Muscle of arm (tissue), 12 donors: ENCODE data around the gene TBC1D5. TPM values are rescaled to one million over a fixed set of nuclear protein-coding genes. Genes with fewer than 3 reads are reported as not detected.

Source experiments
- DNase-seq: peaks from one replicate; pipeline ENCODE4 v3.0.0-alpha.2; 2013
- polyA plus RNA-seq, 12 donors: library from polyadenylated mRNA; unstranded; fragments of 120-200 nt; gene quantifications; one replicate each; pipeline ENCODE4 v1.2.1, GENCODE V29; 2013; ENCODE audit not compliant: insufficient read length in 12 of 12

The TBC1D5 gene
- polyA plus RNA-seq, 12 donors, result 26.0 to 38.1 (median 33.3) TPM; not detected in 1

DNA sequence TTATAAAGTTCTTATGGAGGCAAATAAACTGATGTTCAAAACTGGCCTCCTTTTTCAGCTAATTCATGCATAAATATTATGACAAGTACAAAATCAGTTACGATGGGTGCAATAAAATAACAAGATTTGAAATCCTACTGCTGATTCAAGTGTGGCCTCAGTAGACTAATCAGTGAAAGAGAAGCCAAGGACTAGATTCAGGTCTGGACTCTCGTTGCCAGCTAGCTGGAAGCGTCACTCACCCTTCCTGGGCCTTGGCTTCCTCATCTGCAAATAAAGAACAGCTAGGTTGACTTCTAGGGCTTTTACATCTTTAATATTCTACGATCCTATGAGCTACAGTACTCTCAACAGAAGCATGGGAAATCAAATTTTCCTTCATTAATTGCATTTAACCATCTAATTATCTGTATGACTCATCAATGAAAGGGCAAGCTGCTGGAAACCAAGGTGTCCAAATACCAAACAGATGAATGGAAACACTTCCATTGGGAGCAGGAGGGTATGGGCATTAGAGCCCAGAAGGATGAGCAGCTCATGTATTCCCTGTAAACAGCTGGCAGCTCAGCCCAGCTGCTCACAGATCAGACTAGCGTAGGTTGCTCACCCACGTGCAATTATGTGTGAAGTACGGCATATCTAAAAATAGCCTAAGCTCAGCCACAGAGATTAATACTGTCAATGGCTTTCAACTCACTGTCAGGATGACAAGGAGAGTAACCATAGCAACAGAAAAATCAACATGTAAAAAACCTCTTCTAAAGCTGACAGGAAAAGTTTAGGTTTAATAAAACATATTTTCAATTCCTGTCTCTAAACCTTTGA lies 562.8 kb downstream of the TBC1D5 start:
- no peak for DNase-seq

DNA sequence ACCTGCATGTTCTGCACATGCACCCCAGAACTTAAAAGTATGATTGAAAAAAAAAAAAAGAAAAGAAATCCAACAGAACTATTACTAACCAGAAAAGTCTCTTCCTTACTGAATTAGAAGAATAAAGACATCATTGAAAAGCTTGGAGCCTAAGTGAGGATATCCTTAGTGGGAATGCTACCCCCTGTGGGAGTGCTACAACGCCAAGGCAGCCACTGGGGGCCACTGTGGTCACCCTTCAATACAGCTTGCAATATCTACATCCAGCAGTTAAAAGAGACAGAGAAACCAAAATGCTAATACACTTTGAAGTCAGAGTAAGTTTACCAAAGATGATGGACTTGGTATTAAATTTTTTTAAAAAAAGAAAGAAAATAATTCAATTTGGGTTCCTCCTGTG lies 565.7 kb downstream of the TBC1D5 start:
- no peak for DNase-seq

DNA sequence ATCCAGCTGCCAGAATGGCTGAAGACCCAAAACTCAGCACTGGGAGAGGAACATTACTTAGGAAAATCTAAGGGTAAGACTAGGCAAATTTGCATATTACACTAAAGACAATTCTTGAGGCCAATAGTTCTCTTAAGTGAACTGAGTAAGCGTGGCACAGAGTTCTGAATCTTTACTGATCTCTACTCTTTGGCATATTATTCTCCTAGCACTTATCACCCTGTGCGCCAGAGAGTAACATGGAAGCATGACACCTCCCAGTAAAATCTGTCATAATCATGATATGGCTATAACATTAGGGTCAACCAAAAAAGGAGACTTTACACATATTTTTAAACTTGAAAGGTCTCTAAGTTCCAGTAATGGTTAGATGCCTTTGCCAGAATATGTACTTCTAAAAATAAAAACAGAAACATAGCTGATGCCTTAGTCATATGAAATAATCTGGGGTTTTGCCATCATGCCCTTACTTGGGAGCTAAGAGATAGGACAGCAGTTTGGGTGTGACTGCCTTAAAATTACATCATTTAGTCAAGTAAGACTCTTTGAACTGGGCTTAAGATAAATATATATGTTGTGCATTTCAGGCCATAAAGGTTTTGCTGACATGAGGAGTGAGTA lies 567.1 kb downstream of the TBC1D5 start:
- DNase-seq, result no peak

DNA sequence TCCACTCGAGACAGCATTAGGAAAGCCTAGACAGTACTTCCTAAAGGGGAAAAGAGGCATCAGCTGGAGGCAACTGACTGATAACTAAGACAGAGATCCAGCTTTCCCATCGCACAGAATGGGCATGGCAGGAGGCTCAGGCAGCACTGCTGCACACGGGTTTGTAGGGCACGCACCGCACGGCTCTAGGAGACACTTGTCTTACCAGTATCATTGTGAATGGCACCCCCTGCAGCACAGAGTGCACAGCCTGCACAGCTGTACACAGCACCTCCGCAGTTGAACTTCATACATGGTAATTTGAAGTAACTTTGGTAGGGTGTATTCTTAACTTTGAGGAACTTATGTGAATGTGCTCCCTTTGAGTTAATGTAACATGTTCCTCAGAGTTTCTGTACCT lies 576.1 kb downstream of the TBC1D5 start:
- no peak for DNase-seq

DNA sequence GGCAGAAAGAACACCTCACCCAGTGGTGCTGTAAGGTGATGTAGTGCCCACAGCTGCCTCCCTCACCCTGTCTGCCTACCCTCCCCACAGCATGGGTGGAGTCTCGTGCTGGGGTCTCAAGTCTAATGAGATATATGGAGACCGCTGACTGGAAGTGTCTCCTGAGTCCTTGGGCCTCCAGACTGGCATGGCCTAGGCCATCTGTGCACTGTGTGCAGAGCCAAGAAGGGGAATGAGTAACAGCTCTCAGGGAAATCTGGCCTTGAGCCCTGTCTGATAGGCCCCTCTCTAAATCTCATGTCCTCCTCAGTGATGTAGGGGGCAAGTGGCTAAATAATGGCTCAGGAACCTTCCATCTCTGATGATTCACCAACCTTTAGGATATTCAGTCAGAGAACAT lies 580.3 kb downstream of the TBC1D5 start:
- DNase-seq, result no peak

DNA sequence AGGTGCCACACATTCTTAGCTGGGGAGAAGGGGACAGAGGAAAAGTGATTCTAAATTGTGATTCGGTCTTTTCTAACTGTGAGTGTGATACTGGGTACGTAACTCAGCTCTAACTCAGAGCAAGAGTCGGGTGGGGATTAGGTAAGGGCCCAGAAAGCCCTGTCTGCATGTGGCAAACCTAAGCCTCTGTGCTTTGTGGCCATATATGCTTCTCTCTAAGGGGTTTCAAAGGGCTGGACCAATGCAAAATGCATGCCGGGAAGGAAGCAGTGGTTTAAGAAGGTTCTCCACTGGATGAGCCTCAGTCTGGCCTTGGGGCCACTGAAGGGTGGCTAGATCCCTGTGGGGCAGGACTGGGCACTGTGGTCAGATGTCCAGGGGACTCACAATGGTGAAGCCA lies 581.8 kb downstream of the TBC1D5 start:
- DNase-seq, result no peak

DNA sequence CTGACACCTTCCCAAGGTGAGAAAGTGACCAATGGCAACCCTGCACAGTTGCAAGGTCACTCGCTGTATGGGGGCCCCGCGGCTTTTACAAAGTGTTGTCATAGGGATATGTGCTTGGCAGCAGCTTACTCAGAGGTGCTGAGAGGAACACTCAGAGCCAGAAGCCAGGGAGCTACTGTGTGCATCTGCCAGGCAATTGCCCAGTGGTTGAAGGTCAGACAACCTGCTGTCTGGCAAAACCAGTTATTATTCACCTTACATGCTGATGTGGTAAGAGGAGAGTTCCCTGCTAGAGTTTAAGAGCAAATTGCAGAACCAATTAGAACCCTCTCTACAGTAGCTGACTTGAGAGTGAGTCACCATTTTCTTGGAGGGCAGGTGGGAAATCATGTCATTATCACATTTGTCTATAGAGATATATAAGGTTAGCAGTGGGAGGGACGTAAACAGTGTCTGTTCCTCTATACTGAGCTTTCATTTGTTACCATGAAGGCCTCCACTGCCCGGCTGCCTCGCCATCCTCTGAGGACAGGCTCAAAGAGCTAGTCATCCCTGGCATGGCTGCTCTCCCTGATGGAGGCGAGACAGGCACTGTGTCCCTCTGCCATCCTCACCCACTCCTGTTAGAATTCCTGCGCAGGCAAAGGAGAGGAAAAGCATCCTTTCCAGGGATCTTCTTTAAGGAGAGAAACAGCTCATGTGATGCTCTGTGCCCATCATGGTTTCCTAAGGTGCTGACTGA lies 583.3 kb downstream of the TBC1D5 start:
- DNase-seq, result no peak

DNA sequence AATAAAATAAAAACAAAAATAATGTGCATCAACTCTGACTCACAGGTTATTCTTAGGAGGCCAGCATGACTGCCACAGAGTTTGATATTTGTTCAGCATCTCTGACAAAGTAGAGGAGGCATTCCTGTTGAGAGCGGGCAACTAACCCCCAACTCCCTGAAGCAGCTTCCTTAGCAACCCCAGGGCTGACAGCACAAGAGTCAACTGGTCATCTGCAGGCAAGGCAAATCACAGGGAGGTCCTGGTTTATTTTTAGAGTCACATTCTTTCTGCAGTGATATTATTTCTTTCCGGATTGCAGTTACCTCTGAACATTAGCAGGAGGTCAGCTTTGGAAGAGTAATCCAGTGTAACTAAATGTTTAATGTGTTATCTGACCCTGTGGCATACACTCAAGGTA lies 584.7 kb downstream of the TBC1D5 start:
- no peak for DNase-seq

DNA sequence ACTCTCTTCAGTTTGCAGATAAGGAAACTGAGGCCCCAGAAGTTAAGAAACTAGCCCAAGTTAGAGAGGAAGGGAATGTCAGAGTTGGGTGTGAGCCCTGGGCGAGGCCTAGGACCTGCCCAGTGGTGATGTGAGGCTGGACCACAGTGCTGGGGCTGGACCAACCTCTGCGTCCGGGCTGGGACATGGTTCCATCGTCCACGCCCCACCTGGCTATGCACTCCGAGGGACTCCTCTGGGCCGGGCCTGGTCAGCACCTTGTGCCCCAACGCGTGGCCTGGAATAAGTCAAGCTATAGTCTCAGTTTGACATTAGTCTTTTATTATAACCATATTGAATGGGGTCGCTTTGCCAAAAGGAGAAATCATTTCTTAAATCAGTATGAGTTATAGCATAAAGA lies 585.6 kb downstream of the TBC1D5 start:
- DNase-seq, result no peak

DNA sequence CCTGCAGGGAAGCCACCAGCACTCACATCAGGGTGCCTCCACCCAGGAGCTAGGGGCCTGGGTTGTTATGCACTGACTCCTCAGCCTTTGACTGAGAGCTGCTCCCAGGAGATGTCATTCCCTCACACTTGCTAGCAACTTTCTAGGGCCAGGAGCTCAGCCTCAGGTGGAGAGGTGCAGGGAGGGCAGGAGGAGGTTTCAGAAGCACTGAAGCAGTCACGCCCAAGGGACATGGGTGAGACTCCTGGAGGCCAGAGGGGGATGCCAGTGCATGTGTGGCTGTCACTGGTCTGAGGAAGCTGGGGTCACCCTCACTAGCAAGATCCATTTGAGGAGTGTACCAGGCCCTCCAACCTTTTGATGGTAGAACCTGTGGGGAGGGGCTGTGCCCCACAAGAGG lies 586.5 kb downstream of the TBC1D5 start:
- DNase-seq, result no peak

DNA sequence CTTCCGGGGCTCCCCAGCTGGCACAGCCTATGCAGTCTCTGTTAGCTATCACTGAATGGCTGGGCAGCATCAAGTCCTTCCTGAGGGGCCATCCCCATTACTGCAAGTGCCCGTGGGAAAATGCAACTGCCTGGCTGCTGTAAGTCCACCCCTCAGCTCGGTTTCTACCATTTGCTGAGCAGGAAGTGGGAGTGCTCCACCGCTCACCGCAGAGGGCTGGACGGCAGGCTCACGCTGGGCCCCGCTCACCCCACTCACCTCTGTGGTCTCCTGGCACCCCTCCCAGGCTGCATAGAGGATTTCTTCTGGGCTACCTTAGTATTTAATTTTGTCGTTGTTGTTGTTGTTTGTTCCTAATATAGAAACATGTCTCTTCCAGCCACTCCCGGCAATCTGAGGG lies 587.5 kb downstream of the TBC1D5 start:
- DNase-seq, result no peak

DNA sequence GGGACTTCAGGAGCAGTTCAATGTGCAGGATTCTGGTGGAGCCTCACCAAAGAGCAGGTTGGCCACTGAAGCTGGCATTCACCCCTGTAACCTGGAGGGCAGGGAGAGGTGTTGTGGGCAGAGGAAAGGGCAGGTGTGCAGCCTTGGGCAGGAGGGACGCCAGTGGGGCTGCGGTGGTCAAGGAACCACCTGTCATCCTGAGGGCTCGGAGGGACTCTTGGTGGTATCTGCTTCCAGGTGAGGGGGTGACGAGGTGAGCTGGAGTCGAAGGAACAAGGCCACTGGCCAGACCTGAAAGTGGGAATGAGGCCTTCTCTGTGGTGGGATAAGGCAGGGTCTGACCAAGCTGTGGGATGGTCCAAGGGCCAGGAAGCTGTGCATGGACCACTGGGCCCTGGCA lies 588.2 kb downstream of the TBC1D5 start:
- no peak for DNase-seq

DNA sequence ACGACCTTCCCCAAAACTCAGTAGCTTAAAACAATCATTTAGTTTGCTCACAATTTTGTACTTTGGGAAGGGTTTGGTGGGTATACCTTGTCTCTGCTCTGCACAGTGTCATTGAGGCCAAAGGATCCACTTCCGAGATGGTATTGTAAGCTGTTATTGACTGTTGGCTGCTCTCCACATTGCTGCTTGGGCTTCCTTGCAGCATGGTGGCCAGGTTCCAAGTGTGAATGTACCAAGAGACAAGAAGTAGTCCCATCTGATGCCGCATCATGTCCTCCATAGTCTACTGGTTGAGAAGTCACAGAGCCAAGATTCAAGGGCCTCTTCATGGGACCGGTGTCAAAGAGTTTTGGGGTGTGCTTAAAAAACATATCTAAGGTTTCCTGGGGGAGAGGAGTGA lies 589.2 kb downstream of the TBC1D5 start:
- no peak for DNase-seq

DNA sequence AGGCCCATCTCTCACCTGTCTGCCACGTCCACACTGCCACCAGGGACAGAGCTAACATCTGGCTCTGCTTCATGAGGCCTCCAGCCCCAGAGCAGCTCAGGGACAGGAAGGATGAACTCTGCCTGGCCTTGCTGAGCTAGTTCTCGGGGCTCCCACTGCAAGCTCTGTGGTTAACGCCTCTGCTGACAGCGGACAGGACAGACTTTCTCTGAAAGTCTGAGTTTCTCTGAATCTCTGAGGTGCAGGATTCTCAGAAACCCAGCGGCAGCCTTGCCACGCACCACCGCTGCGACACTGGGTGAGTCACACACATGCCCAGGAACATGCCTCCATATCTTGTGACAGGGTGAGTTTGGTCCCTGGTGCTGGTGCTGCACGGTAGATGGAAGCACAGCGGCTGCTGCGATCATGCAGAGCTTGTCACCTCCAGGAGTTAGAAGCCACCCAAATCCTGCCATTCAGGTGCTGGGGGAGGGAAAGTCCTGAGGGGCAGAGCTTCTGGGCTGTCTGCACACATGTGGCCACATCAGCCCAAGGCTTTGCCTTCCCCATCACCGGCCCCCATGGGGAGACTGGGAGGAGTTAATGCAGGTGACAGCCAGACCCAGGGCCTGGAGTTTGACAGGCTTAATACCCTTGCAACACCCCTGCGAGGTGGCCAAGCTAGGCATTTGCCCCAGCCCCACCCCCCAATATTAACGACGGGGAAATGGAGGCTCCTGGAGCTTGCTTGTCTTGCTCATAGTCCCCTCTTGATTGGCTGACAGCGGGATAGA lies 590.6 kb downstream of the TBC1D5 start:
- DNase-seq, result no peak

DNA sequence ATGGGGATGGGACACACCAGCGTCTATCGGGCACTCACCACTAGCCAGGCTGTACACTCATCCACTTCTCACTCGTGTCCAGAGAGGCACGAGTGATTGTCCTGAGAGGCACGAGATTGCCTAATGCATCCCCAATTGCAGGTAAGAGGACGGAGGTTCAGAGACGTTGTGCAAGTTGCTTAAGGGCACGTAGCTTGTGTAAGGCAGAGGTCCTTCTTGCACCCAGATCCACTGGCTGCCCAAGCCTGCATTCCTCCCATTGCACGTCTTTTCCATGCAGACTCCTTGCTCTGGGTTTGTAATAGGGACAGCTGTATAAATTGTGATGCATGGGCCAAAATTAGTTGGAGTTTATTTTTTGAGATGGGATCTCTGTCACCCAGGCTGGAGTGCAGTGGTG lies 593.4 kb downstream of the TBC1D5 start:
- DNase-seq, result no peak

DNA sequence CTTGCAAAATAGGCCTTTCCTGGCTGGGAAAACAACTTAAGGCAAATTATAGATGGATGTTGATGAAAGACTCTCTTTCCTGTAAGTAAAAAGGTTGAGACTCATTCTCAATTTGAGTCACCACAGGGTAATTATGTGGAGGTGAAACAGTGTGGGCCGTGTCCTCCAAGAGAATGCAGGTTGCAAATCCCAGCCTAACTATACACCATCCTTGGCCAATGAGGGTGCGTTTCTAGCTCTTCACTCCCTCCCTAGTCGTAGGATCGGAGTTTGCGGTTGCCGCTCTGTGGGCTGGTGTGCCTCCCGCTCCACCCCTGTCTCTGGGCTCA lies 597.8 kb downstream of the TBC1D5 start:
- no peak for DNase-seq

DNA sequence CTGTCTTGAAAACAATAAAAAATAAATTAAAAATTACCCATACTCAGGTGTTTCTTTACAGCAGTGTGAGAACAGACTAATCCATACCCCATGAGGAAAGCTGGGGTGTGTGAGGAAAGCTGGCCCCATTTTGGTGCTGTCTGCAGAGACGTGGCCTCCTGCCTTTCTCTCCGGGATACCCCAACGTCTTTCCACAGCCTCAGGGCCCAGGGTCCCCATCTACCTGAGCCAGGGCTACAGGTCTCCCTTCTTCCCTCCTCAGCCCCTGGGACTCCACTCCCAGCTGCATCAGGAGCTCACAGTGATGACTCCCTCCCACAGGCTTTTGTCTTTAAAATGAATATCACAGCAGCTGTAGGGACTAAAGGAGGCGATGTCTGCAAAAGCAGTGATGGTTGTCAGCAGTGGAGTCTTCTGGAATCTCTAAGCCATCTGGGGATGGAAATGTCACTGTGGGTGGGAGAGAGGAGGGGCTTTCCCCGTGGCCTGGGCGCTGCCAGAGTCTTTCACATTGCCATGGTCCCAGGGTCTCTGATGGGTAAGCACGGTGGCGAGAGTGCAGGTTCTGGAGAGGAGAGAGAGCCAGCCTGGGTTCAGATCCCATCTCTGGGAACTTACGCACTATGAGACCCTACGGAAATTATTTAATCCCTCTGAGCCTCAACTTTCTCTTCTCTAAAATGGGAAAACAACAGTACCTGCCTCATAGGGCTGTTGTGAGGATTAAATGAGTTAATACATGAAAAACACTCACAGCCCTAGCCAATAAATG lies 598.4 kb downstream of the TBC1D5 start:
- no peak for DNase-seq

DNA sequence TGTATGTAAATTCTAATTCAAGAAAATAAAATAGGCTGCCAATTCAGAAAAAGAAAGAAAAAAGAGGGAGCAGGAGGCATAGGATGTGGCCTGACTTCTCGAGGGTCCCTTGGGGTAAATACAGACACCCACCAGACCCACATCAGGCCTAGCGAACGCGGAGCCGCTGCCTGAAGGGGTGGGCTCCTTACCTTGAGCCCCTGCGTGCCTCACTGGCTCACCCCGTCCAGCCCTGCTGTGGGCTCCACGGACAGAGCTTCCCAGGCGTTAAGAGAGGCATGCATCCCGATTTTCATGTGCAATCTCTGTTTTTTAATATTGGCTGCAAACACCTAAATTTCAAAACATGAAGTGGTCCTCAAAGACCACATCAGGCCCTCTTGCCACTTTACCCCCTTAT lies 599.9 kb downstream of the TBC1D5 start:
- no peak for DNase-seq

DNA sequence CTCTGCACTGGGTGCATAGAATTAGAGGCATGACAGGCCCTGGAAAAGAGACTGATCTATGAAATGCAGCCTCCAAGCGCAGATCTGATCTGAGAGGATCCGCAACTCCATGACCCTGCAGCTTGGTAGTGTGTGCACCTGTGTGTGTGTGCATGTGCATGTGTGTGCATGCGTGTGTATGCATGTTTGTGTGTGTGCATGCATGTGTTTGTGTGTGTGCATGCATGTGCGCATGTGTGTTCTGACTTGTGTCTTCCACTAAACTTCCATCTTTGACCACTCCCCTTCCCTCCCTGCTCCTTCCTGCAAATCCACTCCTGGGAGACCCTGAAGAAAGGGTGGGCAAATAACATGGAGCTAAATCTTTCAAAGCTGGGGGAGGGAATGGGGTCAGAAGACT lies 600.7 kb downstream of the TBC1D5 start:
- DNase-seq, result no peak

DNA sequence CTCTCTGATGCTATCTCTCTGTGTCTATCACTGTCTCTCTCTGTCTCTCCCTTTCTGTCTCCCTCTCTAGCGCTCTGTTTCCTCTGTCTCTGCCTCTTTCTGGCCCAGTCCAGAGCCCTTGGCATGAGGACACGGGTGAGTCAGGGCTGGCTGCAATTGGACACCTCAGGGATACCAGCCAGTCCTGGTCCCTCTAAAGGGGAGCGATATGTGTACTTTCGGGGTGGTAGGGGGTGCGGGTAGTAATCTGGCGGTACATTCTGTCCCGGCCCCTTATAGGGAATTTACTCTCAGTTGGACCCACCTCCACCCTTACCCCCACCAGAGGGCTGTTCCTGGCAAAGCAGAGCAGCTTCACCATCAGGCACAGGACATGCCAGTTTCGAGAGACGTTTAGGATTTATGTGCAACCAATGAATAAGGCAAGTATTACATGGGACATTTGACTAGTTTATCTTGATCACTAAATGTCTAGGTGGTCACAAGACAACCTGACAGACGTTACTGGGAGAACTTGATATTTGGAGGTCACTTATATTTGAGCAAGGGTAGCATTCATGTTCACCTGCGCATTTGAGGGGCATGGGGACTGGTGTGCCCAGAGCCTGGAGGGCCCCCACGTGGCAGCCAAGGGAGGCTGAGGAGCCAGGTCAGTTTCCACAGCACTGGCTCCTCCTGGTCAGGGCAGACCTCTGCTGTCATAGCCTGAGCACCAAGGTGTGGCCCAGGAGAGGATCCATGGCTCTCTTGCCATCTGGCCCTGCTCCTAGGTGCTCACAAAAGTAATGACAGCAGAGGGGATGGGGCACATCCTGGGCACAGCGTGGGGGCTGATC lies 601.5 kb downstream of the TBC1D5 start:
- DNase-seq, result no peak
